HCT116 (cell line): ENCODE measurements around the gene SPCS3. TPM values are rescaled to one million over a fixed set of nuclear protein-coding genes. Genes with fewer than 3 reads are reported as not detected.
"Not testable (repeated sequence)": the region's sequence is repeated elsewhere in the genome, so short reads cannot be mapped to it uniquely, and the experiment has no call there.

ENCODE experiments used
- ATAC-seq: fragments of 200-7000 bp; cut with Tn5 transposase; 2 replicates; pipeline ENCODE4 v1.9.1; 2020; ENCODE audit warnings: mild to moderate bottlenecking, moderate library complexity
- BruUV-seq: library from RNA; stranded (reverse); fragments of 400-500 nt; replicated peaks from 2 replicates; lab custom pipeline; 2021; lab: Mats Ljungman, UMichigan
- CTCF ChIA-PET: fragments of 300-600 bp; sonication (Branson Sonifier 250); formaldehyde crosslinking; loops from one replicate; lab custom pipeline; 2021; ENCODE audit warnings: antibody characterized with exemption; lab: Charles Lee
- POLR2A ChIA-PET: fragments of 300-600, 350-600 bp; sonication (Branson Sonifier 250); formaldehyde crosslinking; loops from one replicate; lab custom pipeline; 2021; ENCODE audit warnings: antibody characterized with exemption; lab: Charles Lee
- RAD21 ChIA-PET, 2 experiments: fragments of 300-600 bp; sonication (Branson Sonifier 250); formaldehyde crosslinking; loops; one replicate each; lab custom pipeline; 2023; ENCODE audit warnings: low total read pairs in 2 of 2; ENCODE audit not compliant: uncharacterized antibody in 2 of 2, unreplicated experiment in 2 of 2, low non-redundant PET in 1 of 2; lab: Charles Lee
- DNase-seq: peaks from one replicate; pipeline ENCODE4 v3.0.0-alpha.2; 2010; ENCODE audit warnings: low read depth, low spot score
- H2AFZ ChIP-seq: fragments of 200-600 bp; shearing (Covaris generic), sonication (generic); 2 replicates; pipeline ENCODE4 v1.6.1; 2017; ENCODE audit warnings: low read depth, mixed run types, mixed read lengths, antibody characterized with exemption, low read length; ENCODE audit not compliant: poor library complexity, severe bottlenecking
- H3K27ac ChIP-seq: 2 replicates; pipeline ENCODE4 v1.5.1; 2012; ENCODE audit warnings: low read depth, low read length
- H3K27me3 ChIP-seq: fragments of 200-600 bp; sonication (generic); 2 replicates; pipeline ENCODE4 v1.6.1; 2016; ENCODE audit warnings: mixed run types, low read length, mixed read lengths; ENCODE audit not compliant: insufficient read depth
- H3K36me3 ChIP-seq, 2 experiments: fragments of 200-500 bp in 1 of 2; fragments of 200-600 bp in 1 of 2; sonication (Bioruptor generic) in 1 of 2; sonication (generic) in 1 of 2; 2 replicates each; pipeline versions ENCODE4 v1.5.1 to v1.6.1; 2014 to 2016; ENCODE audit warnings: low read length in 2 of 2, inconsistent platforms in 1 of 2, mixed read lengths in 1 of 2, mixed run types in 1 of 2; ENCODE audit not compliant: insufficient read depth in 2 of 2, control insufficient read depth in 1 of 2
- H3K4me1 ChIP-seq, 2 experiments: fragments of 200-600 bp in 1 of 2; sonication (generic) in 1 of 2; 2 replicates each; pipeline versions ENCODE4 v1.5.1 to v1.6.1; 2012 to 2017; ENCODE audit warnings: low read length in 2 of 2, inconsistent platforms in 1 of 2, mild to moderate bottlenecking in 1 of 2, mixed read lengths in 1 of 2, mixed run types in 1 of 2, moderate library complexity in 1 of 2; ENCODE audit not compliant: insufficient read depth in 2 of 2, control insufficient read depth in 1 of 2
- H3K4me2 ChIP-seq: fragments of 200-600 bp; sonication (generic); 2 replicates; pipeline ENCODE4 v1.6.1; 2017; ENCODE audit warnings: mixed run types, low read length, mixed read lengths
- H3K4me3 ChIP-seq, 2 experiments: fragments of 200-600 bp in 1 of 2; sonication (generic) in 1 of 2; replicated peaks in 1 of 2; 2 replicates each; pipeline ENCODE4 v1.5.1; 2011 to 2016; ENCODE audit warnings: low read length in 2 of 2, control low read depth in 1 of 2, low read depth in 1 of 2, mild to moderate bottlenecking in 1 of 2, mixed read lengths in 1 of 2, mixed run types in 1 of 2
- H3K79me2 ChIP-seq: fragments of 200-600 bp; sonication (generic); 2 replicates; pipeline ENCODE4 v1.6.1; 2017; ENCODE audit warnings: mild to moderate bottlenecking, mixed run types, low read length, moderate library complexity, mixed read lengths; ENCODE audit not compliant: insufficient read depth
- H3K9ac ChIP-seq: fragments of 200-600 bp; sonication (generic); 2 replicates; pipeline ENCODE4 v1.6.1; 2016; ENCODE audit warnings: low read length, mixed read lengths
- H3K9me2 ChIP-seq: fragments of 200-600 bp; sonication (generic), shearing (Covaris generic); 2 replicates; pipeline ENCODE4 v1.6.1; 2017; ENCODE audit warnings: mixed run types, mild to moderate bottlenecking, moderate library complexity; ENCODE audit not compliant: insufficient read depth
- H3K9me3 ChIP-seq, 2 experiments: fragments of 200-500 bp in 1 of 2; fragments of 200-600 bp in 1 of 2; sonication (Bioruptor generic) in 1 of 2; sonication (generic) in 1 of 2; 2 replicates each; pipeline ENCODE4 v1.6.1; 2014 to 2017; ENCODE audit warnings: low read length in 2 of 2, mixed read lengths in 2 of 2, inconsistent platforms in 1 of 2, low read depth in 1 of 2, mild to moderate bottlenecking in 1 of 2, mixed run types in 1 of 2, moderate library complexity in 1 of 2; ENCODE audit not compliant: control insufficient read depth in 1 of 2, insufficient read depth in 1 of 2
- H4K20me1 ChIP-seq: fragments of 200-600 bp; sonication (generic), shearing (Covaris generic); 2 replicates; pipeline ENCODE4 v1.6.1; 2017; ENCODE audit warnings: mixed run types, mild to moderate bottlenecking, moderate library complexity; ENCODE audit not compliant: insufficient read depth
- ATF3 ChIP-seq: IDR thresholded peaks from 2 replicates; pipeline ENCODE4 v1.6.1; 2012
- CTCF ChIP-seq, 3 experiments: fragments of 200-600 bp in 1 of 3; sonication (generic) in 1 of 3; IDR thresholded peaks in 2 of 3; conservative IDR thresholded peaks in 1 of 3; 2 replicates each; pipeline ENCODE4 v1.5.1; 2012 to 2017; ENCODE audit warnings: low read depth in 2 of 3, low read length in 2 of 3, antibody characterized with exemption in 1 of 3, borderline replicate concordance in 1 of 3, control low read depth in 1 of 3, mild to moderate bottlenecking in 1 of 3, mixed read lengths in 1 of 3, mixed run types in 1 of 3, moderate library complexity in 1 of 3; ENCODE audit not compliant: insufficient read depth in 1 of 3
- RAD21 ChIP-seq: IDR thresholded peaks from 2 replicates; pipeline ENCODE4 v1.6.1; 2012; ENCODE audit warnings: low read depth, mild to moderate bottlenecking
- intact Hi-C: fragments of 100-400 bp; cut with micrococcal nuclease; formaldehyde crosslinking; loops from 2 replicates; pipeline ENCODE4 v1.10.0; 2022
- total RNA-seq: library from RNA; stranded (reverse); gene quantifications from one replicate; pipeline ENCODE4 v1.2.1, GENCODE V29; 2021; ENCODE audit not compliant: unreplicated experiment

SPCS3 gene
- total RNA-seq, 1 experiment from 2014 or later, result 135 TPM

GRCh38 chr4:176277162-176277904, 42.4 kb upstream of the SPCS3 start:
- TF ChIP-seq ATF3, result no peak
- peak; percentile 51 to 65 (median 65); a peak in 5 of 6 replicates for TF ChIP-seq CTCF (IDR thresholded peaks at IDR 0.05 in 2 of 3, conservative IDR thresholded peaks at IDR 0.05 in 1 of 3; ENCODE audit: borderline replicate concordance in 1 of 3, insufficient read depth in 1 of 3, low read depth in 2 of 3, low read length in 2 of 3)
- TF ChIP-seq RAD21, result peak; percentile 64
- no peaks in the 10 kb centered on the region for H3K36me3 ChIP-seq
- no peak overlapping the region for H3K4me3 ChIP-seq
- no peak overlapping the region for H3K9ac ChIP-seq
- H3K27ac ChIP-seq, result no peak overlapping the region
- no peaks in the 10 kb centered on the region for H4K20me1 ChIP-seq
- ChIA-PET POLR2A (no interaction called here), CTCF (interaction anchor here (0.6 to 1.0 kb wide), 4 partner anchors 12 to 770 kb away, joined by 3 to 5 read pairs (median 4); no protein-coding TSS in a partner anchor), RAD21 (interaction anchor here (0.6 to 1.0 kb wide), 2 partner anchors 127 to 128 kb away, joined by 3 to 5 read pairs; no protein-coding TSS in a partner anchor)
- H3K4me1 ChIP-seq, result peaks cover 3 to 16% of the 10 kb centered on the region in 2 experiments; a peak in 3 of 4 replicates
- H3K27me3 ChIP-seq, result no peaks in the 10 kb centered on the region
- H3K9me2 ChIP-seq, result no peaks in the 10 kb centered on the region
- no TSS peak for BruUV-seq
- ATAC-seq (peak; percentile 96), DNase-seq (peak; percentile 39)
- H3K9me3 ChIP-seq, result no peaks in the 10 kb centered on the region
- H3K79me2 ChIP-seq, result no peaks in the 10 kb centered on the region
- intact Hi-C loops, result loop anchor here (5.0 to 10.0 kb wide), 3 partner anchors 125 to 333 kb away; no protein-coding TSS in a partner anchor
- peak overlapping the region; percentile 83 for H2AFZ ChIP-seq
- H3K4me2 ChIP-seq, result peak overlapping the region; percentile 19

GRCh38 chr4:176279560-176279959, 40.2 kb upstream of the SPCS3 start:
- intact Hi-C loops, result loop anchor here (5.0 to 10.0 kb wide), 3 partner anchors 127 to 335 kb away; no protein-coding TSS in a partner anchor
- H2AFZ ChIP-seq, H3K27me3 ChIP-seq, H4K20me1 ChIP-seq, ATAC-seq, H3K9me3 ChIP-seq, H3K9ac ChIP-seq, RAD21 ChIA-PET, H3K4me1 ChIP-seq, H3K79me2 ChIP-seq, H3K27ac ChIP-seq, CTCF ChIA-PET, H3K36me3 ChIP-seq, H3K9me2 ChIP-seq, POLR2A ChIA-PET, BruUV-seq, H3K4me2 ChIP-seq, DNase-seq, H3K4me3 ChIP-seq: not testable (repeated sequence)
